ENCODE results near the gene C16orf46. TPM values are rescaled to one million over a fixed set of nuclear protein-coding genes. Genes with fewer than 3 reads are reported as not detected.

Gene C16orf46
- total and polyA plus RNA-seq, 2 of the 13 experiments (the other 11 are each of a cell fraction or from before 2014, with no cell fraction given): 0.38 to 0.55 TPM

GRCh38 chr16:81077076-81077940, at the start of gene C16orf46 (continued):
- TF ChIP-seq CSRNP2 (CRISPR knock-in tag; conservative IDR thresholded peaks at IDR 0.05; ENCODE audit: low read depth): no peak
- peak; percentile 69; the same call in 1 of the 2 replicates for TF ChIP-seq LBX2 (CRISPR knock-in tag; IDR thresholded peaks at IDR 0.05; ENCODE audit: borderline replicate concordance)
- no peak for TF ChIP-seq POLR2AphosphoS2 (IDR thresholded peaks at IDR 0.05; ENCODE audit: low read depth, low read length)
- peak; percentile 90; the same call in 1 of the 2 replicates for TF ChIP-seq ZSCAN21 (CRISPR knock-in tag; IDR thresholded peaks at IDR 0.05; ENCODE audit: borderline replicate concordance)
- peak; percentile 88 for TF ChIP-seq ZNF124 (CRISPR knock-in tag; IDR thresholded peaks at IDR 0.05)
- 0 out of 2 replicates have a peak, but pooled peaks have one; percentile 73 for TF ChIP-seq HES4 (CRISPR knock-in tag; IDR thresholded peaks at IDR 0.05; ENCODE audit: borderline replicate concordance)
- no peak for TF ChIP-seq PBX3 (CRISPR knock-in tag; IDR thresholded peaks at IDR 0.05; ENCODE audit: borderline replicate concordance)
- TF ChIP-seq ETV6 (CRISPR knock-in tag; conservative IDR thresholded peaks at IDR 0.05): peak; percentile 57; the same call in 1 of the 2 replicates
- TF ChIP-seq NR2F1 (CRISPR knock-in tag; IDR thresholded peaks at IDR 0.05): 0 out of 4 replicates have a peak, but pooled peaks have one; percentile 8 to 19
- peak; percentile 99 for TF ChIP-seq KDM2A (CRISPR knock-in tag; IDR thresholded peaks at IDR 0.05; ENCODE audit: borderline replicate concordance, low read depth)
- peak; percentile 28; the same call in 1 of the 2 replicates for TF ChIP-seq PATZ1 (CRISPR knock-in tag; IDR thresholded peaks at IDR 0.05)
- TF ChIP-seq POLR2A (IDR thresholded peaks at IDR 0.05; ENCODE audit: insufficient read depth in 1 of 2, low read depth in 2 of 2, low read length in 2 of 2): peak; percentile 93 to 97
- no peak for TF ChIP-seq ZKSCAN5 (CRISPR knock-in tag; IDR thresholded peaks at IDR 0.05)
- peak; percentile 99 for TF ChIP-seq HIVEP1 (CRISPR knock-in tag; IDR thresholded peaks at IDR 0.05)
- no peak for TF ChIP-seq TCF7 (IDR thresholded peaks at IDR 0.05; ENCODE audit: low read depth)
- 0 out of 2 replicates have a peak, but pooled peaks have one; percentile 76 for TF ChIP-seq ELK4 (CRISPR knock-in tag; IDR thresholded peaks at IDR 0.05; ENCODE audit: borderline replicate concordance)
- peak; percentile 89 for TF ChIP-seq ZIK1 (CRISPR knock-in tag; IDR thresholded peaks at IDR 0.05; ENCODE audit: borderline replicate concordance, low read depth)
- TF ChIP-seq ZNF740 (CRISPR knock-in tag; IDR thresholded peaks at IDR 0.05): peak; percentile 25; the same call in 1 of the 2 replicates
- no peak; the same call in none of the 2 replicates for TF ChIP-seq ZNF549 (CRISPR knock-in tag; IDR thresholded peaks at IDR 0.05)

All from HepG2 (cell line).